Activated CD8-positive, alpha-beta T cell treated with anti-CD3 and anti-CD28 coated beads, Interleukin-2, amount 10 ng/mL, durations not matched to agents 7 days and 5 days (primary cell): ENCODE data around the gene SOX15. TPM values are rescaled to one million over a fixed set of nuclear protein-coding genes. Genes with fewer than 3 reads are reported as not detected.

ENCODE experiments used
- ATAC-seq: fragments of 150-1000 bp; cut with Tn5 transposase; one replicate; pipeline ENCODE4 v1.10.0; 2021; ENCODE audit warnings: moderate library complexity
- CTCF ChIA-PET: fragments of 350-600 bp; sonication (Branson Sonifier 250); formaldehyde crosslinking; loops from one replicate; lab custom pipeline; 2021; ENCODE audit warnings: antibody characterized with exemption; lab: Charles Lee
- POLR2A ChIA-PET: fragments of 350-600 bp; sonication (Branson Sonifier 250); formaldehyde crosslinking; loops from one replicate; lab custom pipeline; 2021; ENCODE audit warnings: antibody characterized with exemption; lab: Charles Lee
- DNase-seq: peaks from one replicate; pipeline ENCODE4 v3.0.0-alpha.2; 2020
- H3K27ac Mint-ChIP-seq: one replicate; pipeline ENCODE4 v1.8.0; 2021; ENCODE audit warnings: mild to moderate bottlenecking, mixed read lengths
- H3K27me3 Mint-ChIP-seq: one replicate; pipeline ENCODE4 v1.8.0; 2021; ENCODE audit warnings: low read depth, mixed read lengths
- H3K36me3 Mint-ChIP-seq: one replicate; pipeline ENCODE4 v1.8.0; 2021; ENCODE audit warnings: low read depth, mixed read lengths
- H3K4me1 Mint-ChIP-seq: one replicate; pipeline ENCODE4 v1.8.0; 2021; ENCODE audit warnings: low read depth, mixed read lengths
- H3K4me3 Mint-ChIP-seq: one replicate; pipeline ENCODE4 v1.8.0; 2021; ENCODE audit warnings: mild to moderate bottlenecking, mixed read lengths
- H3K9me3 Mint-ChIP-seq: one replicate; pipeline ENCODE4 v1.8.0; 2022; ENCODE audit warnings: mixed read lengths; ENCODE audit not compliant: insufficient read depth
- total RNA-seq, 2 experiments: library from RNA; stranded (reverse); gene quantifications; one replicate each; pipeline ENCODE4 v1.2.3, GENCODE V29; 2021

SOX15 gene
- total RNA-seq, 2 experiments from 2014 or later = 0.29 to 0.34 TPM

DNA sequence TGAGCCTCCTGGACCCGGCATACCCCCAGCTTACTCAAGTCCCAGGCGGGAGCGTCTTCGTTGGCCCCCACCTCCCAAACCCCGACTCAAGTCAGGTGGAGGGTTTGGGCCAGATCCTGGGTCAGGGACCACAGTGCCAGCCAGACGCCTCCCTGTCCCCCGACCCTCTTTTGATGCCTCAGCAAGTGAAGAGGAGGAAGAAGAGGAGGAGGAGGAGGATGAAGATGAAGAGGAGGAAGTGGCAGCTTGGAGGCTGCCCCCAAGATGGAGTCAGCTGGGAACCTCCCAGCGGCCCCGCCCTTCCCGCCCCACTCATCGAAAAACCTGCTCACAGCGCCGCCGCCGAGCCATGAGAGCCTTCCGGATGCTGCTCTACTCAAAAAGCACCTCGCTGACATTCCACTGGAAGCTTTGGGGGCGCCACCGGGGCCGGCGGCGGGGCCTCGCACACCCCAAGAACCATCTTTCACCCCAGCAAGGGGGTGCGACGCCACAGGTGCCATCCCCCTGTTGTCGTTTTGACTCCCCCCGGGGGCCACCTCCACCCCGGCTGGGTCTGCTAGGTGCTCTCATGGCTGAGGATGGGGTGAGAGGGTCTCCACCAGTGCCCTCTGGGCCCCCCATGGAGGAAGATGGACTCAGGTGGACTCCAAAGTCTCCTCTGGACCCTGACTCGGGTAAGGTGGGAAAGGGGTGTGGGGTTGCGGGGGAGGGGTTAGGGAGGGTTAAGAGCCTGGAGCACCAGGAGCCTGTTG is 26.6 kb downstream of the SOX15 start:
- H3K4me1 Mint-ChIP-seq = peaks cover 44% of the 10 kb centered on the region
- ChIA-PET CTCF (interaction anchor here (3.7 to 3.8 kb wide), 2 partner anchors 9 to 125 kb away, joined by 37 to 43 read pairs; partner anchors contain the start of genes TP53 and WRAP53), POLR2A (interaction anchor here (0.6 to 3.2 kb wide), 4 partner anchors 9 to 21 kb away, joined by 3 to 13 read pairs (median 8); partner anchors contain the start of gene MPDU1)
- peaks cover 66% of the 10 kb centered on the region for H3K36me3 Mint-ChIP-seq
- DNase-seq = no peak
- H3K27me3 Mint-ChIP-seq = no peaks in the 10 kb centered on the region
- no peaks in the 10 kb centered on the region for H3K9me3 Mint-ChIP-seq
- no peak for ATAC-seq
- H3K4me3 Mint-ChIP-seq = peak overlapping the region; percentile 77
- H3K27ac Mint-ChIP-seq = no peak overlapping the region

DNA sequence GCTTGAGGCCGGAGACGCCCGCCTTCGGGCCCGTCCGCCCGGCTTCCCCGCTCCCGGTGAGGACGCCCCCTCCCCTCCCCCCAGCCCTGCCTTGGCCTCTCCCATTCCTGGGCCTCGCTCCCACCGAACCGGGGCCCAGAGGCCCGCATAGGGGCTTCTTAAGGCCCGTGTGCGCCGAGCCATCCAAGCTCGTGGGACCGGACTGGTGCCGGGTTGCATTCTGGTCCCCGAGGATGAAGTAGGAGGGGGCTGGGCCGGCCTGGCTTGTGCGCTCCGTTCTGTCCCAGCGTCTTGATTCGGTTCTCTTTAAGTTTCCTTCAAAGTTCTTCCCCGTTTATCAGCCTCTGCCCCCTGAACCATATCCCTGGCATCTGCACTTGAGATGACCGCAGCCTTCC is 27.7 kb downstream of the SOX15 start:
- CTCF ChIA-PET = interaction anchor here (0.7 to 6.1 kb wide), 8 partner anchors 10 to 238 kb away, joined by 3 to 264 read pairs (median 40); partner anchors contain the start of genes CD68, TMEM102, TP53 and WRAP53

DNA sequence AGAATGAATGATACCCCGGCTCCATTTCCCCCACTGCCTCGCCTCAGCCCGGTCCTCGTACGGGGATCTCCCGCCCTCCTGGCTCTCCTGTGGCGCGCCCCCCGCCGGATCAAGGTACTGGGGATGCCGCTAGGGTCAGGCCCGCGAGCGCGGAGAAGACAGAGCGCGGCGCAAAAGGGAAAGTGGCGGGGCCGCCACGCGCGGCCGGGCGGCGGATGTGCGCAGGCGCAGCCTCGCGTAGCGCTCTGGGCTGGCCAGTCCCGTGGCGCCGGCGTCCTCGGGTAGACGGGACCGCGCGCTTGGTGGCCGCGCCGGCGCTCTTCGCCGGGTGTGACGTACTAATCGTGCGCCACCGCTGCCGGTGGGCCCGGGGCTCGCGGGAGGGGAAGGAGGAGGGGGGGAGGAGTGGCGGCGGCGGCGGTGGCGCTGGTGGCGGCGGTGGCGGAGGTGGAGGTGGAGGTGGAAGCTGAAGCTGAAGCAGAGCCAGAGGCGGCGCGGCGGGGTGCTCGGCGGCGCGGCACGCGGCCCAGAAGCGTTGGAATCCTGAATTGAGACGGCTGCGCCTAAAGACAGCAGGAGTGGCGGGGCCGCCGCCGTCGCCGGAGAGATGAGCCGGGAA is 28.2 kb downstream of the SOX15 start, which contains the start of gene SENP3:
Gene SENP3 (plus strand): TSS at position 331 of the 619 bp plus-strand sequence. CDS start 1,158 bp downstream, outside the sequence.
- no peaks in the 10 kb centered on the region for H3K27me3 Mint-ChIP-seq
- peak within 1 kb of the TSS; percentile 77 for H3K4me3 Mint-ChIP-seq
- ChIA-PET POLR2A (interaction anchor here (0.7 to 3.2 kb wide), 17 partner anchors 10 to 126 kb away, joined by 3 to 32 read pairs (median 7); partner anchors contain the start of genes CD68, MPDU1, POLR2A and SOX15), CTCF (interaction anchor here (0.7 to 6.1 kb wide), 43 partner anchors 9 to 323 kb away, joined by 3 to 264 read pairs (median 7); partner anchors contain the start of genes ACAP1, CD68, FXR2 and KCTD11)
- H3K9me3 Mint-ChIP-seq = no peaks in the 10 kb centered on the region
- DNase-seq (peak; percentile 91), ATAC-seq (peak; percentile 86)
- peak within 1 kb of the TSS; percentile 89 for H3K27ac Mint-ChIP-seq
- peaks cover 60% of the 10 kb centered on the region for H3K36me3 Mint-ChIP-seq
- peaks cover 57% of the 10 kb centered on the region for H3K4me1 Mint-ChIP-seq

More for the DNA sequence above, 27.7 kb downstream of the SOX15 start:
- POLR2A ChIA-PET = interaction anchor here (1.0 to 3.2 kb wide), 8 partner anchors 9 to 124 kb away, joined by 3 to 30 read pairs (median 12); partner anchors contain the start of genes CD68, MPDU1, POLR2A and TNFSF12
- DNase-seq = peak; percentile 38
- Mint-ChIP-seq H3K4me1 (peaks cover 54% of the 10 kb centered on the region), H3K27ac (peak overlapping the region; percentile 89), H3K36me3 (peaks cover 62% of the 10 kb centered on the region), H3K9me3 (no peaks in the 10 kb centered on the region), H3K27me3 (no peaks in the 10 kb centered on the region), H3K4me3 (peak overlapping the region; percentile 77)
- ATAC-seq = peak; percentile 7

- Mint-ChIP-seq H3K4me3 (peak overlapping the region; percentile 77), H3K4me1 (peaks cover 63% of the 10 kb centered on the region), H3K27me3 (no peaks in the 10 kb centered on the region), H3K36me3 (peaks cover 62% of the 10 kb centered on the region), H3K9me3 (no peaks in the 10 kb centered on the region), H3K27ac (peak overlapping the region; percentile 87)
- ChIA-PET POLR2A (interaction anchor here (0.7 to 3.2 kb wide), 19 partner anchors 9 to 224 kb away, joined by 3 to 32 read pairs (median 4); partner anchors contain the start of genes ACAP1, CD68, MPDU1 and POLR2A), CTCF (interaction anchor here (0.6 to 6.1 kb wide), 60 partner anchors 9 to 323 kb away, joined by 3 to 264 read pairs (median 6); partner anchors contain the start of genes ACAP1, CD68, CHRNB1 and FXR2)
- DNase-seq (peak; percentile 91), ATAC-seq (peak; percentile 74)
Observed at GRCh38 chr17:7561028-7561575, 28.8 kb downstream of the SOX15 start.

DNA sequence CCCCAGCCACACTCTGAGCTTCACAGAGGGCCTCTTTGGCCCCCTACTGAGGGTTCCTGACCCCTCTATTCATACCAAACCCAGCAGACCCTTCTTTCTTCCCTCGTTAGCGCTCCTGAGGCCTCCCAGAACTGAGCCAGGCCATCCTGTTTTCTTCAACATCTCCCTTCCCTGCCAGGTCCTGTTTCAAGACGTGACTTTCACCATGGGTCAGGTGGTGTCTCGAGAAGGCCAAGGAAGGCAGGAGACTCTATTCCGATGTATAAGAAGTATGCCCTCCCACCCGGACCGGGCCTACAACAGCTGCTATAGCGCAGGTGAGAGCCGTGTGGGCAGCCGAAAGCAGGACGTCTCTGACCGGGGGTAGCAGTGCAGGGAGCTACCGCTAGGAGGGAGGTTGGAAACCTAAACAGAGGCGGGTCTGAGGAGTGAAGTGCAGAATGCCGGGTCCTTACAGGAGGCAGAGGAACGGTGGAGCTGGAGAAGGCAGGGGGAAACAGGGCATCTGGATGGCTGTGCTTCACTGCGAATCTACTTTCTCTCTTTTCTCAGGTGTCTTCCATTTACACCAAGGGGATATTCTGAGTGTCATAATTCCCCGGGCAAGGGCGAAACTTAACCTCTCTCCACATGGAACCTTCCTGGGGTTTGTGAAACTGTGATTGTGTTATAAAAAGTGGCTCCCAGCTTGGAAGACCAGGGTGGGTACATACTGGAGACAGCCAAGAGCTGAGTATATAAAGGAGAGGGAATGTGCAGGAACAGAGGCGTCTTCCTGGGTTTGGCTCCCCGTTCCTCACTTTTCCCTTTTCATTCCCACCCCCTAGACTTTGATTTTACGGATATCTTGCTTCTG is 29.5 kb downstream of the SOX15 start:
- H3K27me3 Mint-ChIP-seq = no peaks in the 10 kb centered on the region
- ATAC-seq (peak; percentile 25), DNase-seq (peak; percentile 75)
- POLR2A ChIA-PET = interaction anchor here (0.7 to 3.2 kb wide), 19 partner anchors 8 to 224 kb away, joined by 3 to 32 read pairs (median 4); partner anchors contain the start of genes ACAP1, MPDU1, POLR2A and SOX15
- peaks cover 67% of the 10 kb centered on the region for H3K4me1 Mint-ChIP-seq
- peaks cover 60% of the 10 kb centered on the region for H3K36me3 Mint-ChIP-seq
- peak overlapping the region; percentile 87 for H3K27ac Mint-ChIP-seq
- peak overlapping the region; percentile 77 for H3K4me3 Mint-ChIP-seq
- CTCF ChIA-PET = interaction anchor here (0.6 to 6.1 kb wide), 61 partner anchors 8 to 322 kb away, joined by 3 to 264 read pairs (median 5); partner anchors contain the start of genes ACAP1, CD68, CHRNB1 and FXR2
- no peaks in the 10 kb centered on the region for H3K9me3 Mint-ChIP-seq

GRCh38 chr17:7559320-7560171 is 30.3 kb downstream of the SOX15 start:
- peak overlapping the region; percentile 77 for H3K4me3 Mint-ChIP-seq
- POLR2A ChIA-PET = interaction anchor here (0.7 to 3.2 kb wide), 9 partner anchors 7 to 223 kb away, joined by 3 to 32 read pairs (median 9); partner anchors contain the start of genes ACAP1, MPDU1, POLR2A and TNFSF12

DNA sequence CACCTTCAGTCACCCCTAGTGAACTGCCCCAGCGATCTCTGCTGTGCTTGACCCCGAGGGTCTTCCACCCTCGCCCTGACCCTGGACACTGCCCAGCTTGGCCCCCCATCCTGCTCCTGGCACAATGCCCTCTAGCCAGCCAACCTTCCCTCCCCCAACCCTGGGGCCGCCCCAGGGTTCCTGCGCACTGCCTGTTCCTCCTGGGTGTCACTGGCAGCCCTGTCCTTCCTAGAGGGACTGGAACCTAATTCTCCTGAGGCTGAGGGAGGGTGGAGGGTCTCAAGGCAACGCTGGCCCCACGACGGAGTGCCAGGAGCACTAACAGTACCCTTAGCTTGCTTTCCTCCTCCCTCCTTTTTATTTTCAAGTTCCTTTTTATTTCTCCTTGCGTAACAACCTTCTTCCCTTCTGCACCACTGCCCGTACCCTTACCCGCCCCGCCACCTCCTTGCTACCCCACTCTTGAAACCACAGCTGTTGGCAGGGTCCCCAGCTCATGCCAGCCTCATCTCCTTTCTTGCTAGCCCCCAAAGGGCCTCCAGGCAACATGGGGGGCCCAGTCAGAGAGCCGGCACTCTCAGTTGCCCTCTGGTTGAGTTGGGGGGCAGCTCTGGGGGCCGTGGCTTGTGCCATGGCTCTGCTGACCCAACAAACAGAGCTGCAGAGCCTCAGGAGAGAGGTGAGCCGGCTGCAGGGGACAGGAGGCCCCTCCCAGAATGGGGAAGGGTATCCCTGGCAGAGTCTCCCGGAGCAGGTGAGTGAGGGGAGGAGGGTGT is 31.2 kb downstream of the SOX15 start, which contains the start of gene TNFSF13:
Gene TNFSF13 (plus strand): TSS at position 207 of the 776 bp plus-strand sequence. CDS start 290 bp downstream, at position 497.
- H3K9me3 Mint-ChIP-seq = no peaks in the 10 kb centered on the region
- ChIA-PET POLR2A (interaction anchor here (1.3 to 3.1 kb wide), 6 partner anchors 10 to 129 kb away, joined by 4 to 32 read pairs (median 6); partner anchors contain the start of genes POLR2A, TNFSF12, TP53 and WRAP53), CTCF (interaction anchor here (1.0 to 6.1 kb wide), 7 partner anchors 25 to 204 kb away, joined by 3 to 264 read pairs (median 37); partner anchors contain the start of genes CHRNB1, TMEM102 and TMEM95)
- peak within 1 kb of the TSS; percentile 77 for H3K4me3 Mint-ChIP-seq
- peaks cover 69% of the 10 kb centered on the region for H3K4me1 Mint-ChIP-seq
- peak within 1 kb of the TSS; percentile 87 for H3K27ac Mint-ChIP-seq
- H3K36me3 Mint-ChIP-seq = peaks cover 54% of the 10 kb centered on the region
- ATAC-seq (no peak), DNase-seq (no peak)
- no peaks in the 10 kb centered on the region for H3K27me3 Mint-ChIP-seq

More at GRCh38 chr17:7559320-7560171, 30.3 kb downstream of the SOX15 start:
- H3K4me1 Mint-ChIP-seq = peaks cover 73% of the 10 kb centered on the region
- H3K9me3 Mint-ChIP-seq = no peaks in the 10 kb centered on the region
- DNase-seq (no peak), ATAC-seq (no peak)
- H3K36me3 Mint-ChIP-seq = peaks cover 58% of the 10 kb centered on the region
- CTCF ChIA-PET = interaction anchor here (0.8 to 6.1 kb wide), 43 partner anchors 7 to 278 kb away, joined by 3 to 264 read pairs (median 7); partner anchors contain the start of genes CD68, CHRNB1, FXR2 and KCTD11
- H3K27me3 Mint-ChIP-seq = no peaks in the 10 kb centered on the region
- peak overlapping the region; percentile 87 for H3K27ac Mint-ChIP-seq

- no peak for ATAC-seq
- CTCF ChIA-PET = interaction anchor here (1.0 to 6.1 kb wide), 8 partner anchors 10 to 221 kb away, joined by 3 to 264 read pairs (median 4); partner anchors contain the start of genes CHRNB1, TMEM102 and TNFSF12
- peaks cover 74% of the 10 kb centered on the region for H3K4me1 Mint-ChIP-seq
- no peaks in the 10 kb centered on the region for H3K9me3 Mint-ChIP-seq
- no peaks in the 10 kb centered on the region for H3K27me3 Mint-ChIP-seq
- H3K27ac Mint-ChIP-seq = peak overlapping the region; percentile 87
- H3K36me3 Mint-ChIP-seq = peaks cover 59% of the 10 kb centered on the region
- H3K4me3 Mint-ChIP-seq = peak overlapping the region; percentile 77
- POLR2A ChIA-PET = interaction anchor here (1.3 to 2.0 kb wide), 5 partner anchors 9 to 130 kb away, joined by 4 to 9 read pairs (median 5); partner anchors contain the start of genes POLR2A, TNFSF12, TP53 and WRAP53
- peak; percentile 39 for DNase-seq
Observed at GRCh38 chr17:7557775-7558543, 31.9 kb downstream of the SOX15 start.
